DMS 273 treated with DMSO at 0.1 percent for 48 hours (cell line): ENCODE measurements around the gene ANKRD39.

Experiments
- DNase-seq: peaks from one replicate; lab custom pipeline; 2025; lab: John Stamatoyannopoulos, UW

Gene ANKRD39

GRCh38 chr2:96826546-96827278, 31.1 kb downstream of the ANKRD39 start:
- no peak for DNase-seq

DNA sequence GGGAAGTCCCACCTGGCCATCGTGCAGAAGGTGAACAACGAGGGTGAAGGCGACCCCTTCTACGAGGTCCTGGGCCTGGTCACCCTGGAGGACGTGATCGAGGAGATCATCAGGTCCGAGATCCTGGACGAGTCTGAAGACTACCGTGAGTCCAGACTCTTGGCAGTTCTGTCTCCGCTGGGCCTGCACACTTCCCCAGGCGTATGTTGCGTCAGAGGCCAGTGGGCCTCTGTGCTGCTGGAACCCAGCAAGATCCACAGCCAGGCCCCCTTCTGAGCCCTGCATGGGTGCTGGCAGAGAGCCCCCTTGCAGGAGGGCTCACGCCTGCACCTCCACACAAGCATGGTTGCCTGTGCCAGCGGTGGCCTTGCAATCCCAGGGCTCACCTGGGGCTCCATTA, 32.8 kb downstream of the ANKRD39 start:
- DNase-seq: no peak

- DNase-seq: no peak
Measured at GRCh38 chr2:96824079-96824870, 33.5 kb downstream of the ANKRD39 start.

DNA sequence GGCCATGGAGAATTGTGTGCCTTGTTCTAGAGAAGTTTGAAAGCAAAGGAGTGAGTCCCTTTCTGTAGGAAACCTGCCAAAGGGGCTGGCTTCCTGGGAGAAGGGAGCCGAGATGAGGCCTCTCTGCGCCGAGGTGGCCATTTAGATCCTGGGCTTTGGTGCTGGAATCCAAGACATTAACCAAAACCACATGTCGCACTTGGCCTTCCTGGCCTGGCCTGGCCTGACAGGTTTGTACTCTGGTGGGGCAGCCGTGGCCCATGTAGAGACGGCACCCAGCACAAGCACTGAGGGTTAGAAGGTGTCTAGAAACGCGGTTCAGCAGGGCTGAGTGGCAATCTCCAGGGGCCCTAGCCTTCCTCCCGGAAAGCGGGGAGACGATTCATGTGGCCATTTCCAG, 34.6 kb downstream of the ANKRD39 start:
- no peak for DNase-seq

DNA sequence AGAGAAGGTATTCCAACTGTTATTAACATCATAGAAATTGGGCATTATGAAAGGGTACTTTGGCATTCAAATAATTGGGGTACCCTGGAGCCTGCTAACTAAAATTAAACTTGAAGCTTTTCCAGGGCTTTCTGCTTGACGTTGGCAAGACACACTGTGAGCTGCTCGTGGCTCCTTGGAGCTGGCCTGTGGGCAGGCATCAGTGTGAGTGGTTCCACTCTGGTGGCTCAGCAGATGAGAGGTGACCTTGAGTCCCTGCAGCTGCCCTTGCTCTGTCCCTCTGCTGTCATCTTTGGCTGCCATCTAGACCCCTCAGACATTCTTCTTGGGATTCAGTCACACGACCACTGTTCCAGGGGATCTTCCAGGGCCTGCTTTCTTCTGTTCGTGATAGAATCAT, 35.0 kb downstream of the ANKRD39 start:
- no peak for DNase-seq

GRCh38 chr2:96821113-96821675, 36.6 kb downstream of the ANKRD39 start:
- no peak for DNase-seq

- DNase-seq: no peak
Measured at GRCh38 chr2:96819876-96820511, 37.8 kb downstream of the ANKRD39 start.

- DNase-seq: no peak
Measured at GRCh38 chr2:96819128-96819875, 38.5 kb downstream of the ANKRD39 start.

GRCh38 chr2:96817882-96818281, 39.9 kb downstream of the ANKRD39 start:
- no peak for DNase-seq

DNA sequence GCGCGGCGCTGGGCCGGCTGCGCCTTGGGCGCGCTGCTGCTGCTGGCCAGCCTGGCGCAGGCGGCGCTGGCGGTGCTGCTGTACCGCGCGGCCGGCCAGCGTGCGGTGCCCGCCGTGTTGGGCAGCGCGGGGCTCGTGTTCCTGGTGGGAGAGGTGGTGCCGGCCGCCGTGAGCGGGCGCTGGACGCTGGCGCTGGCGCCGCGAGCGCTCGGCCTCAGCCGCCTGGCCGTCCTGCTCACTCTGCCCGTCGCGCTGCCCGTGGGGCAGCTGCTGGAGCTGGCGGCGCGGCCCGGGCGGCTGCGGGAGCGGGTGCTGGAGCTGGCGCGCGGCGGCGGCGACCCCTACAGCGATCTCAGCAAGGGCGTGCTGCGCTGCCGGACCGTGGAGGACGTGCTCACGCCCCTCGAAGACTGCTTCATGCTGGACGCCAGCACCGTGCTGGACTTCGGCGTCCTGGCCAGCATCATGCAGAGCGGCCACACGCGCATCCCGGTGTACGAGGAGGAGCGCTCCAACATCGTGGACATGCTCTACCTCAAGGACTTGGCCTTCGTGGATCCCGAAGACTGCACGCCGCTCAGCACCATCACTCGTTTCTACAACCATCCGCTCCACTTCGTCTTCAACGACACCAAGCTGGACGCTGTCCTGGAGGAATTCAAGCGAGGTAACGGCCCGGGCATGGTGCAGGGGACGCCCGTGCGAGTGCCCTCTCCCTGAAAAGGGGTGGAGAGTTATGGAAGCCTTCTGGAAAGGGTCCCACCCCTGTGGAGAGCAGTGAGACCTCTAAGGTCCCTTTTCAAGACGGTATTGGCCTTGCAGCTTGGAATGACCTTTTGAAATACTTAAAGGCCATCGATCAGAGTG, 40.7 kb downstream of the ANKRD39 start:
- DNase-seq: no peak

GRCh38 chr2:96816127-96816835, 41.5 kb downstream of the ANKRD39 start, which contains the start of gene CNNM3:
Gene CNNM3, plus strand, starts transcription at chr2:96816268. Its CDS starts 10 bp downstream, at chr2:96816278.
- peak; percentile 70 for DNase-seq

GRCh38 chr2:96815326-96816126, 42.3 kb downstream of the ANKRD39 start:
- no peak for DNase-seq

- DNase-seq: no peak
Measured at GRCh38 chr2:96813656-96814055, 44.2 kb downstream of the ANKRD39 start.

GRCh38 chr2:96811917-96812316, 45.9 kb downstream of the ANKRD39 start:
- no peak for DNase-seq

GRCh38 chr2:96810783-96811192, 47.0 kb downstream of the ANKRD39 start:
- DNase-seq: no peak

DNA sequence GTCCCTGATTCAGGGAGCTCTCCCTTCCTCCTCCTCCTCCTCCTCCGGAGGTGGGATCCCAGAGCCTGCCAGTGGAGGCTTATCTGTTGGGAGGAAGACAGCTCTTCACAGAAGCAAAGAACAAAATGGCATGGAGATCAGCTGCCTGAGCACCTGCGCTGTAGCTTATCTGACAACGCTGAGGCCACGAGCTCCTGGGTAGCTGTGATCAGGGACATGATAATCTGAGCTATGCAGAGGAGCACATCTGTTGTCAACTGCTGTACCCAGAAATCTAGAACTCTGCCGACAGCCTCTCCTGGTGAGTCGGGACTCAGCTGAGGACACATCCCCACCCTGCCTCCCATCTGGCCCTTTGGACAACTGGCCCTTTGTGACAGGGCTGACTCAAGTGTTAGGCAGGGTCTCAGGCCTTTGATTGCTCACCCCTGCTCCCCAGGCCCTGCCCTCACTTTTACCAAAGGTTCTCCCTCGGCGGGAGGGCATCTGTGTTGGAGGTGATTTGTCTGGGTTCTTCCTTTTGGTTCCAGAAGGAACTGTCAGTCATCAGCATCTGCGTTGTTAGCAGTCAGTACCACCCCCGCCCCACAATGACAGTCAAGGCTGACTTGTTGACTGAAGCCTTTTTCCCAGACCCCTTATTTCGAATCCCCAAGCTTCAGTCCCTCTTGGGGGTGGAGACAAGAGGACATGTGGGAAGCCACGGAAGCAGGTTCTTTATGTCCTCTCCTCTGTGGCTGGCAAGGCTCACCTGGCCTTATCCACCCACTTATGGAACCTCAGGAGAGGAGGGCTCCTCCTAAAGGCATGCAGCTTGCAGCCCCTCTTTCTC, 47.6 kb downstream of the ANKRD39 start:
- no peak for DNase-seq

GRCh38 chr2:96809216-96809882, 48.5 kb downstream of the ANKRD39 start:
- no peak for DNase-seq
